Endothelial cell of umbilical vein (primary cell): ENCODE measurements around the gene CDX1. TPM values are rescaled to one million over a fixed set of nuclear protein-coding genes. Genes with fewer than 3 reads are reported as not detected.

ENCODE experiments used
- BruUV-seq: library from RNA; stranded (reverse); fragments of 400-500 nt; replicated peaks from 2 replicates; lab custom pipeline; 2021; lab: Mats Ljungman, UMichigan
- CTCF ChIA-PET: fragments of 300-600, 350-600 bp; sonication (Branson Sonifier 250); formaldehyde crosslinking; loops from one replicate; lab custom pipeline; 2021; ENCODE audit warnings: antibody characterized with exemption, inconsistent platforms; lab: Charles Lee
- POLR2A ChIA-PET: fragments of 300-600, 350-600 bp; sonication (Branson Sonifier 250); formaldehyde crosslinking; loops from one replicate; lab custom pipeline; 2021; ENCODE audit warnings: antibody characterized with exemption, inconsistent platforms; lab: Charles Lee
- DNase-seq: peaks from one replicate; pipeline ENCODE4 v3.0.0-alpha.2; 2011; ENCODE audit warnings: low read depth, low spot score
- FAIRE-seq: peaks from 2 replicates; lab custom pipeline; 2011; peaks lifted over from hg19 to GRCh38; lab: Jason Lieb, UNC
- H2AFZ ChIP-seq: 2 replicates; pipeline ENCODE4 v1.6.0; 2012; ENCODE audit warnings: low read depth, low read length, control low read depth, inconsistent platforms
- H3K27ac ChIP-seq: 2 replicates; pipeline ENCODE4 v1.5.1; 2011; ENCODE audit warnings: low read depth, mild to moderate bottlenecking, control low read depth, low read length, moderate library complexity; ENCODE audit not compliant: insufficient read depth
- H3K27me3 ChIP-seq, 2 experiments: 2 replicates each; pipeline versions ENCODE4 v1.6.0 to v1.6.1; 2011; ENCODE audit warnings: low read length in 2 of 2, mixed read lengths in 1 of 2; ENCODE audit not compliant: control insufficient read depth in 2 of 2, insufficient read depth in 2 of 2
- H3K36me3 ChIP-seq, 2 experiments: 2 replicates in 1 of 2; 3 replicates in 1 of 2; pipeline ENCODE4 v1.5.1; 2011; ENCODE audit warnings: low read length in 2 of 2, mild to moderate bottlenecking in 1 of 2, moderate library complexity in 1 of 2; ENCODE audit not compliant: control insufficient read depth in 2 of 2, insufficient read depth in 2 of 2; ENCODE audit errors: extremely low read depth in 1 of 2
- H3K4me1 ChIP-seq: 3 replicates; pipeline ENCODE4 v1.5.1; 2011; ENCODE audit warnings: mild to moderate bottlenecking, low read length; ENCODE audit not compliant: control insufficient read depth, insufficient read depth; ENCODE audit errors: extremely low read depth
- H3K4me2 ChIP-seq: 2 replicates; pipeline ENCODE4 v1.6.1; 2011; ENCODE audit warnings: low read length, control low read depth, mixed read lengths; ENCODE audit not compliant: insufficient read depth
- H3K4me3 ChIP-seq, 3 experiments: fragments of 200-600 bp in 1 of 3; sonication (generic), shearing (Covaris generic) in 1 of 3; replicated peaks in 1 of 3; 2 replicates each; pipeline ENCODE4 v1.5.1; 2011 to 2016; ENCODE audit warnings: control low read depth in 3 of 3, low read length in 3 of 3, mild to moderate bottlenecking in 2 of 3, inconsistent platforms in 1 of 3, low read depth in 1 of 3, moderate library complexity in 1 of 3; ENCODE audit not compliant: insufficient read depth in 1 of 3
- H3K79me2 ChIP-seq: 2 replicates; pipeline ENCODE4 v1.6.0; 2012; ENCODE audit warnings: low read length, inconsistent platforms; ENCODE audit not compliant: control insufficient read depth, insufficient read depth
- H3K9ac ChIP-seq: replicated peaks from 2 replicates; pipeline ENCODE3; 2011; ENCODE audit warnings: low read length, control low read depth; ENCODE audit not compliant: insufficient read depth; ENCODE audit errors: extremely low read depth
- H3K9me1 ChIP-seq: replicated peaks from 3 replicates; pipeline ENCODE4 v1.6.0; 2011; ENCODE audit warnings: mild to moderate bottlenecking, low read length; ENCODE audit not compliant: control insufficient read depth, insufficient read depth; ENCODE audit errors: extremely low read depth
- H3K9me3 ChIP-seq: replicated peaks from 2 replicates; pipeline ENCODE4 v1.5.1; 2012; ENCODE audit warnings: low read length, inconsistent platforms; ENCODE audit not compliant: control insufficient read depth, insufficient read depth
- H4K20me1 ChIP-seq: replicated peaks from 2 replicates; pipeline ENCODE3; 2011; ENCODE audit warnings: mild to moderate bottlenecking, low read length; ENCODE audit not compliant: control insufficient read depth, insufficient read depth; ENCODE audit errors: extremely low read depth
- CTCF ChIP-seq, 2 donors: IDR thresholded peaks; 1 replicate in 1 of 2; 2 replicates in 1 of 2; pipeline ENCODE4 v1.5.1; 2011; ENCODE audit warnings: low read length in 2 of 2, mild to moderate bottlenecking in 2 of 2, moderate library complexity in 2 of 2, control low read depth in 1 of 2, inconsistent platforms in 1 of 2, low read depth in 1 of 2; ENCODE audit not compliant: insufficient read depth in 1 of 2; ENCODE audit errors: extremely low read depth in 1 of 2
- EZH2 ChIP-seq: IDR thresholded peaks from 2 replicates; pipeline ENCODE4 v1.6.1; 2012; ENCODE audit warnings: borderline replicate concordance, low read depth, mild to moderate bottlenecking, moderate library complexity, low read length, inconsistent platforms; ENCODE audit not compliant: severe bottlenecking
- FOS ChIP-seq: IDR thresholded peaks from 2 replicates; pipeline ENCODE4 v1.6.1; 2011; ENCODE audit warnings: mild to moderate bottlenecking, low read length, moderate library complexity, borderline replicate concordance; ENCODE audit not compliant: insufficient read depth
- GATA2 ChIP-seq: IDR thresholded peaks from 2 replicates; pipeline ENCODE4 v1.7.0; 2011; ENCODE audit warnings: low read depth, mild to moderate bottlenecking, moderate library complexity, mixed read lengths, low read length; ENCODE audit not compliant: insufficient read length, insufficient read depth
- JUN ChIP-seq: IDR thresholded peaks from 2 replicates; pipeline ENCODE4 v1.6.1; 2011; ENCODE audit warnings: borderline replicate concordance, low read depth; ENCODE audit not compliant: insufficient read length, insufficient read depth
- MAX ChIP-seq: IDR thresholded peaks from 2 replicates; pipeline ENCODE4 v1.6.1; 2011; ENCODE audit not compliant: insufficient read depth, insufficient read length
- MYC ChIP-seq: IDR thresholded peaks from one replicate; pipeline ENCODE4 v1.6.1; 2011; ENCODE audit warnings: mild to moderate bottlenecking, low read depth, low read length
- POLR2A ChIP-seq: IDR thresholded peaks from 2 replicates; pipeline ENCODE4 v1.6.1; 2012; ENCODE audit warnings: low read depth, mild to moderate bottlenecking, control low read depth, low read length
- POLR2AphosphoS5 ChIP-seq: IDR thresholded peaks from 2 replicates; pipeline ENCODE4 v1.6.1; 2012; ENCODE audit warnings: low read depth, mild to moderate bottlenecking, control low read depth, low read length, moderate library complexity; ENCODE audit not compliant: insufficient read depth
- dilution Hi-C: fragments of 300-500 bp; cut with MboI; formaldehyde crosslinking; loops from one replicate; pipeline ENCODE4 v1.15.0; 2019; ENCODE audit warnings: low sequenced_read_pairs; ENCODE audit not compliant: extremely low pct_ligation_motif_present
- intact Hi-C: fragments of 100-400 bp; cut with micrococcal nuclease; formaldehyde crosslinking; loops from one replicate; pipeline ENCODE4 v1.10.0; 2022
- polyA plus RNA-seq, 4 experiments: library from polyadenylated mRNA; depleted of rRNA in 3 of 4; stranded (reverse) in 3 of 4; unstranded in 1 of 4; fragments of >200 nt; gene quantifications; 2 replicates each; pipeline versions ENCODE4 v1.2.1 to v1.2.3, GENCODE V29; 2011 to 2012; ENCODE audit warnings: missing spikeins in 1 of 4
- total RNA-seq: library from RNA; stranded (reverse); gene quantifications from 2 replicates; pipeline ENCODE4 v1.2.3, GENCODE V29; 2021

The CDX1 gene
- total and polyA plus RNA-seq, 2 donors (not counting 3 experiments of a cell fraction or from before 2014, with no cell fraction given), result not detected

- no peaks in the 10 kb centered on the region for H3K4me1 ChIP-seq
- ChIA-PET POLR2A (no interaction called here), CTCF (interaction anchor here (0.9 to 2.3 kb wide), 7 partner anchors 11 to 188 kb away, joined by 3 to 12 read pairs (median 5); no protein-coding TSS in a partner anchor)
- H3K4me3 ChIP-seq, result no peak overlapping the region
- FAIRE-seq (no peak), DNase-seq (no peak)
- no peaks in the 10 kb centered on the region for H4K20me1 ChIP-seq
- no peak for TF ChIP-seq MYC
- TF ChIP-seq CTCF (IDR thresholded peaks at IDR 0.05; ENCODE audit: extremely low read depth in 1 of 2, insufficient read depth in 1 of 2, low read depth in 1 of 2, low read length in 2 of 2), result no peak
- no peak for TF ChIP-seq POLR2AphosphoS5
- no peak for TF ChIP-seq EZH2
- TF ChIP-seq FOS, result no peak
- TF ChIP-seq POLR2A, result no peak
- no peak overlapping the region for H3K4me2 ChIP-seq
- BruUV-seq, result no TSS peak
- no peak overlapping the region for H3K9ac ChIP-seq
- H3K27ac ChIP-seq, result no peak overlapping the region
- dilution Hi-C loops (no loop called here), intact Hi-C loops (no loop called here)
- no peaks in the 10 kb centered on the region for H3K9me3 ChIP-seq
- H3K27me3 ChIP-seq, result peaks cover 7 to 10% of the 10 kb centered on the region in 2 experiments
- H3K79me2 ChIP-seq, result no peaks in the 10 kb centered on the region
- H3K36me3 ChIP-seq, result no peaks in the 10 kb centered on the region
- H3K9me1 ChIP-seq, result no peaks in the 10 kb centered on the region
- H2AFZ ChIP-seq, result no peak overlapping the region
Observed at GRCh38 chr5:150162142-150162513, 4.5 kb upstream of the CDX1 start.

GRCh38 chr5:150163035-150163434, 3.5 kb upstream of the CDX1 start:
- TF ChIP-seq EZH2 (no peak), POLR2AphosphoS5 (no peak), MAX (no peak), JUN (no peak), MYC (no peak), GATA2 (no peak)
- ChIA-PET POLR2A (no interaction called here), CTCF (interaction anchor here (0.7 to 2.3 kb wide), 9 partner anchors 10 to 273 kb away, joined by 3 to 12 read pairs (median 3); no protein-coding TSS in a partner anchor)
- Histone ChIP-seq H3K9me3 (no peaks in the 10 kb centered on the region), H3K4me3 (no peak overlapping the region), H3K27ac (no peak overlapping the region), H3K9me1 (no peaks in the 10 kb centered on the region), H3K4me2 (no peak overlapping the region), H2AFZ (no peak overlapping the region), H3K79me2 (no peaks in the 10 kb centered on the region), H3K27me3 (peaks cover 16 to 19% of the 10 kb centered on the region in 2 experiments), H3K4me1 (no peaks in the 10 kb centered on the region), H3K9ac (no peak overlapping the region), H4K20me1 (no peaks in the 10 kb centered on the region), H3K36me3 (no peaks in the 10 kb centered on the region)
- DNase-seq (no peak), FAIRE-seq (no peak)
- intact Hi-C loops, result no loop called here
- BruUV-seq, result no TSS peak
- dilution Hi-C loops, result no loop called here
